NB4 (cell line): ENCODE data around the gene NSG1.

Experiments used
- POLR2A ChIP-seq: IDR thresholded peaks from 2 replicates; pipeline ENCODE4 v1.6.1; 2011; ENCODE audit warnings: mild to moderate bottlenecking; ENCODE audit not compliant: insufficient read length; ENCODE audit errors: extremely low read depth
- TF ChIP-seq, protein P1 (sequence below): IDR thresholded peaks from one replicate; pipeline ENCODE4 v1.5.1; 2012; ENCODE audit warnings: low read depth, low read length

DNA sequence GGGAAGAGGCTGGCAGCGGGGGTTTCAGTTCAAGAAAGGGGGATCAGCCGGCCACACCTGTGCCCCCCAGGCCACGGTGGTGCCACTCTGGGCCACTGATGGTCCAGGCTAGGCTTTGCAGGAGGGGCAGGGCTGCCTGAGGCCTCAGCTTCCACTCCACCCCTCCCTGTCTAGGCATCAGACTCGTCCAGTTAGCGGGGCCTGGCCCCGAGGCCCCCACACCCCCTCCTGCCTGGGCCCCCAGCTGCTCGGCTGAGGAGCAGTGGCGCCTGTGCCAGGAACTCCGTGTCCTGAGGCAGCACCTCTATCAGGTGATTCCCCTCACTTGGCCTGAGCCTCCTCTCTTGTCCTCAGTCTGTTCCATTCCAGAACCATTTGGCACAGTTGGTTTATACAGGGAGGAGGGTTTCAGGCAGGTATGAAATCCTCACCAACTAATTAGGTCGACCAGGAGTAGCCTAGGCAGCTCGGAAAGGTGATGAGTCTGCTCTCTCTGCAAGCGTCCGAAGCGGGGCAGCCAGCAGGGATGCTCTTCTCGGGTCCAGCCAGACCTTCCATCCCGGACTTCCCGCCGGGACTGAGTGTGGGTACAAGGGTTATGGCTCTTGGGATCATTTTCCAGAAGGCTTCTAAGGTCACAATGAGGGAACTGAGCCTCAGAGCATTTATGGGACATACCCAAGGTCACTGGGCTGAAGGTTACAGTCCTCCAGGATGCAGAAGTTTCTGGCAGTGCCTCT is 2.1 kb downstream of the NSG1 start:
- TF ChIP-seq, protein P1, sequence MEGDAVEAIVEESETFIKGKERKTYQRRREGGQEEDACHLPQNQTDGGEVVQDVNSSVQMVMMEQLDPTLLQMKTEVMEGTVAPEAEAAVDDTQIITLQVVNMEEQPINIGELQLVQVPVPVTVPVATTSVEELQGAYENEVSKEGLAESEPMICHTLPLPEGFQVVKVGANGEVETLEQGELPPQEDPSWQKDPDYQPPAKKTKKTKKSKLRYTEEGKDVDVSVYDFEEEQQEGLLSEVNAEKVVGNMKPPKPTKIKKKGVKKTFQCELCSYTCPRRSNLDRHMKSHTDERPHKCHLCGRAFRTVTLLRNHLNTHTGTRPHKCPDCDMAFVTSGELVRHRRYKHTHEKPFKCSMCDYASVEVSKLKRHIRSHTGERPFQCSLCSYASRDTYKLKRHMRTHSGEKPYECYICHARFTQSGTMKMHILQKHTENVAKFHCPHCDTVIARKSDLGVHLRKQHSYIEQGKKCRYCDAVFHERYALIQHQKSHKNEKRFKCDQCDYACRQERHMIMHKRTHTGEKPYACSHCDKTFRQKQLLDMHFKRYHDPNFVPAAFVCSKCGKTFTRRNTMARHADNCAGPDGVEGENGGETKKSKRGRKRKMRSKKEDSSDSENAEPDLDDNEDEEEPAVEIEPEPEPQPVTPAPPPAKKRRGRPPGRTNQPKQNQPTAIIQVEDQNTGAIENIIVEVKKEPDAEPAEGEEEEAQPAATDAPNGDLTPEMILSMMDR: no peak
- TF ChIP-seq POLR2A: no peak
